DMS53 treated with DMSO at 0.1 percent for 48 hours (cell line): Measurements from ENCODE around the gene SIK2.

ENCODE experiments used
- DNase-seq: peaks from one replicate; lab custom pipeline; 2025; ENCODE audit not compliant: unreplicated experiment; lab: John Stamatoyannopoulos, UW

The SIK2 gene

DNA sequence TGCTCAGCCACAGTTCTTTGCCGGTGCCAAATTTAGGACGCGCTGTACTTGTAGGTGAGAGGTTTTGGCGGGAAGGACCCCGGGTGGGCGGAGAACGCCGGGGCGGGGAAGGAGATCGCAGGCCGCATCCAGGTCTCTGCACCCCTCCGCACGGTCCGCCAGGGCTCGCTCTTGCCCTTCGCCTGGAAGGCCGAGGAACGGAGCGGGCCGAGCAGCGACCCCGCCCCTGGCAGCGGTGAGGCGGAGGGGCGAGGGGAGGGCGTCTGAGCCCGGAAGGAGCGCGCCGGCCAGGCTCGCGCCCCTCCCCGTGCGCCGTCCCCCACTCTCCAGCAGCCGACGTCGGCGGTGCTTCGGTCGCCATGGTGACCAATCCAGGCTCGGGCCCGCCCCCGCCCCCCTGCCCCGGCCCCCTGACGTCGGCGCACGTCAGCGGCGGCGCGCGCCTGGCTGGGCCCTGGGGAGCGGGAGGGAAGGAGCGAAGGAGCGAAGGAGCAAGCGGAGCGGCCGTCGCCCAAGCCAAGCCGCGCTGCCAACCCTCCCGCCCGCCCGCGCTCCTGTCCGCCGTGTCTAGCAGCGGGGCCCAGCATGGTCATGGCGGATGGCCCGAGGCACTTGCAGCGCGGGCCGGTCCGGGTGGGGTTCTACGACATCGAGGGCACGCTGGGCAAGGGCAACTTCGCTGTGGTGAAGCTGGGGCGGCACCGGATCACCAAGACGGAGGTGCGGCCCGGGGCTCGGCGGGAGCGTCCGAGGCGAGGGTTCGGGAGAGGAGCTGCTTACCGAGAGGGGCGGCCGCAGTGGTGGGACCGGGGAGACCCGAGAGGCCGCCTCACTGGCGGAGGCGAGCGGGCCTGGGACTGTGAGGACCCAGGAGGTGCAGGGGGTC lies at the start of gene SIK2:
SIK2 (plus strand) TSS at position 471 of the 886 bp plus-strand sequence; CDS start at position 586, 115 bp downstream.
- DNase-seq: peak; percentile 90

DNA sequence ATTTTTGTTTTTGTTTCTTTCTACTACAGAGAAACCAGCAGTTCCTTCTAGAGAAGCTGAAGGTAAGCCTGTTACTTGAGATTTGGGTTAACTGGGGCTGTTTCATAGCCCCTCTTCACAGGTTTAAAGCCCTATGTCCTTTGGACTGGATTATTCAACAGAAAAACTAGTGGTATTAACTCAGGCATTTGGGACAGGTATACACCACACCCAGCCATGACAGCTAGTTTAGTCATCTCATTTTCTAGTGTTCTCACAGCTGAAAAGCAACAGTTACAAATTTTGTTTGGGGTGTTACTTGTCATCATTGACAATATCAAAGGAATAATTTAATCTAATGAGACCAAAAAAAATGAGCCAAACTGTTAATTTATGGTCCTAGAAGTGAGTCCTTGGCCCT lies 47.7 kb upstream of the SIK2 start:
- no peak for DNase-seq

DNA sequence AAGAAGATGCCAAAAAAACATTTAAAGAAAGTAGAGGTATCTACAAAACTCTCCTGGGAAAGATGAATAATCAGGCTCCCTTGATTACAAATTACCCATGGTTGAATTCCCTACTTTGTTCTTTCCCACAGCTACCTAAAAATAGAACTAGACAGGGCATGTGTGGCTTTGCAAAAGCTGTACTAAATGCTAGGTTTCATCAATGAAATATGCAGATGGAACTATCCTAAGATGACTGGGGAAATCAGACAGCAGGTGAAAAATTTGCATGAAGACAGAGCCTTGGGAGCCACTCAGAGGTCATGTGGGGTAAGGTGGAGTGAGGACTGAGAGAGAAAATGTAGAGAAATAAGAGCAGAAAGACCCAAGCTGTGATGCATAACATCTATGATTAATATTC lies 47.0 kb upstream of the SIK2 start:
- DNase-seq: no peak

DNA sequence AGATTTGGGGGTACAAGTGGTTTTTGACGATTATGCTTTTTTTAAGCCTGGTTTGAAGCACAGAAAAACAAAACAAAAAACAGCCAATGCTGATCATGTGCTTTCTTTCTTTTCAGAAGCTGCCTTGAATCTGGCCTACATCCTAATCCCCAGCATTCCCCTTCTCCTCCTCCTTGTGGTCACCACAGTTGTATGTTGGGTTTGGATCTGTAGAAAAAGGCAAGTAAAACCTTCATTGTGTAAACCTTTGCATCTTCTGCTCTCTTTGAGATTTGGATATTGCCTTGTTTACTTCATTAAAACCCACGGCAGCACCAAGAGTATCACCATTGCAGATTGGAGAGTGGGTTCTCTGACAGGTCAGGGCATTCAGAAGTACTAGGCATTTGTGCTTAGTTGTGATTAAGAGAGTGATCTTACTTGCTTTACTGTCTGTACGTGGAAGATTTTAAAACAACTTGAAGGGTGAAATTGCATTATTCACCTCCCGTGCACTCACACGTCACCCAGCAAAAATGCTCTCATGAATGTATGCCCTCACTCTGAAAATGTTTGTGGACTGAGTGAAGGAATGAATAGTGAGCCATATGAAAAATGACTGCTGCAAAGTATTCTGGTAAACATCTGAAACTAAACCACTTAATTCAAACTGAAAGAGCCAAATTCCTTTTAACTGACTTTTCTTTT lies 44.7 kb upstream of the SIK2 start:
- DNase-seq: no peak

DNA sequence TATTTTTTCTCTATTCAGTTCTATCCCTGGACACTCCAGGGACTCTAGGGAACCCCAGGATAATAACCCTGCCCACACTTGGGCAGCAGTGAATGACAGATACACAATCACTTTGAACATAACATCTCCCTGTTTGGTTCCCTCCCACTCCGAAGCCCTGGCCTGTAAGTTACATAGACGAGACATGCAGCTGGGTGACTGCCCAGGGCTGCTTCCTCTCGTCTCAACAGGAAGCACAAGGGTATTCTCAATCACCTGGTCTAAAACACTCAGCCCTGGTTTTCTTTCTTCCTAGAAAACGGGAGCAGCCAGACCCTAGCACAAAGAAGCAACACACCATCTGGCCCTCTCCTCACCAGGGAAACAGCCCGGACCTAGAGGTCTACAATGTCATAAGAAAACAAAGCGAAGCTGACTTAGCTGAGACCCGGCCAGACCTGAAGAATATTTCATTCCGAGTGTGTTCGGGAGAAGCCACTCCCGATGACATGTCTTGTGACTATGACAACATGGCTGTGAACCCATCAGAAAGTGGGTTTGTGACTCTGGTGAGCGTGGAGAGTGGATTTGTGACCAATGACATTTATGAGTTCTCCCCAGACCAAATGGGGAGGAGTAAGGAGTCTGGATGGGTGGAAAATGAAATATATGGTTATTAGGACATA lies 42.3 kb upstream of the SIK2 start:
- DNase-seq: no peak

DNA sequence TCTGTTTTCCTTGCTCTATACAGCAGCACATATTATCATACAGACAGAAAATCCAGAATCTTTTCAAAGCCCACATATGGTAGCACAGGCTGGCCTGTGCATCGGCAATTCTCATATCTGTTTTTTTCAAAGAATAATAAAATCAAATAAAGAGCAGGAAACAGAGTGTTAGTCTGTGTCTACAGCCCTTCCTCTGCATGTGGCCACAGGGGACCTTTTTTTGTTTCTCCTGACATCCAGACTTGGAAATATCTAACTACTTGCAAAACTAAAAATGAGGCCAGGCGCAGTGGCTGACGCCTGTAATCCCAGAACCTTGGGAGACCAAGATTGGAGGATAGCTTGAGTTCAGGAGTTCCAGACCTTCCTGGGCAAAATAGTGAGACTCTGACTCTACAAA lies 41.4 kb upstream of the SIK2 start:
- no peak for DNase-seq

DNA sequence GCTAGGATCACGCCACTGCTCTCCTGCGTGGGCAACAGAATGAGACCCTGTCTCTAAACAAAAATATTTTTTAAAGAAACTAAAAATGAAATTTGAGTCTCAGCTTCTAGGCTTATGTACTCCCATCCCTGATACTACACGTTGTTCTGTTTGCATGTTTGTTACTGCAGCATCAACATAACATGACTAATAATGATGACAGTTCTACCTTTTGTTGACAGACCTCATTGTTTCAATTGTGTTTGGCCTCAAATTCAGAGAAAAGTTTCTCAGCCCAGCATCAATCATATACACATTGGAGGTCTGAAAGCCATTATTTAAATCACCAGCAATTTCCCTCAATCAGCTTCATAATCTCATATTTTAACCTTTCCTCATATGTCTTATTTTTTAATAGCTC lies 40.9 kb upstream of the SIK2 start:
- DNase-seq: no peak

DNA sequence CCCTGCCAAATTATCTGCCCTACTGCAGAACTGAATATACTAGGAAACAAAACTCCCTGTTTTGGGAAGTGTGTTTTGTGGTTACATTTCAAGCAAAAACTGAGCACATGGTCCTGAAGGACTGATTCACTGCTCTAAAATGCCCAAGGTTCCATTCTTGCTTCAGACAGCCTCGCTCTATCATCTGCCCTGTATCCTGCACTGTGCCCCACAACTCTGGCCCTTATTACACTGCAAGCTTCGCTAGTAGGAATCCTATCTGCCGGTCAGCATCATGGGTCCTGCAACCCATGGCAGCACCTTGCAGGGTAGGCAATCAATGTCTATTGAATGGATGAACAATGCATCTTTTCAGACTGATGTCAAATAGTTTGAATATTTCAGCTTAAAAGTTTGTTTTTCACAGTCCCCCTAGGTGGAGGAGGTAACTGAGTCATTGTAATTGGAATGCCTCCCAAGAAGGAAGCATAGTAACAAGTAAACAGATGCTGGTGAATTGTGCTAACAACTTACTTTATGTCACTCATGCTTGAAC lies 40.4 kb upstream of the SIK2 start:
- DNase-seq: no peak

DNA sequence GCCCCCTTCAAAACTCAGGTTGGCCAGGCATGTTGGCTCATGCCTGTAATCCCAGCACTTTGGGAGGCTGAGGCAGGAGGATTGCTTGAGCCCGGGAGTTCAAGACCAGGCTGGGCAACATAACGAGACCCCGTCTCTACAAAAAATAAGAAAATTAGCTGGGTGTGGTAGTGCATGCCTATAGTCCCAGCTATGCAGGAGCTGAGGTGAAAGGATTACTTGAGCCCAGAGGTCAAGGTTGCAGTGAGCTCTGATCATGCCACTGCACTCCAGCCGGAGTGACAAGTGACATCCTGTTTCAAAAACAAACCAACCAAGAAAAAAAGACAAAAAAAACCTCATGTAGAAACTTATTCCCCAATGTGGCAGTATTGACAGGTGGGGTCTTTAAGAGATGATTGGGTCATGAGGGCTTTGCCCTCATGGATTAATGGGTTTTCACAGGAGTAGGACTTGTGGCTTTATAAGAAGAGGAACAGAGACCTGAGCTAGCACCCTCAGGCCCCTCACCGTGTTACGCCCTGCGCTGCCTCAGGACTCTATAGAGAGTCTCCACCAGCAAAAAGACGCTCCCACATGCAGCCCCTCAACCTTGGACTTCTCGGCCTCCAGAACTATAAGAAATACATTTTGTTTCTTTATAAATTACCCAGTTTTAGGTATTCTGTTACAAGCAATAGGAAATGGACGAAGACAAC lies 39.4 kb upstream of the SIK2 start:
- no peak for DNase-seq

DNA sequence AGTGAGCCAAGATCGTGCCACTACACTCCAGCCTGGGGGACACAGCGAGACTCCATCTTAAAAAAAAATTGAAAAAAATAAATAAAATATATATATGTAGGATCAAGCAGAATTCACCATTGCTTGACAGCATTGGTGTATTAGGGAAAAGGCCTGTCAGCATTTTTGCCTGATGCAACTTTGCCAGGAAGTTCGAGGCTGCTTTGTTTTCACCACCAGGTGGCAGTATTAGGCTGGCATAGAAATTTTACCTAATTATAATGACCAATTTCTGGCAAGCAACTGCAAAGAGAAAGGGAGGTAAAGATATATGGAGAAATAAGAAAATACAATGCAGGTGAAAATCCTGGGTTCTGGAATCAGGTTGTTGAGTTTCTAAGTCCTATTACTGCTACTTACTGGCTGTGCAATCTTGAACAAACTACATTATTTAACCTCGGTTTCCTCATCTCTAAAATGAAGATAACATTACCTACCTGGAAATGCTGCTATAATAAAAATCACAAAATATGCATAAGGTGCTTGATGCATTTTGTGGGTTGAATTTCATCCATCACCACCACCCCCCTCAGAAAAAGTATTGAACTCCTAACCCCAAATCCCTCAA lies 37.0 kb upstream of the SIK2 start:
- peak; percentile 61 for DNase-seq

DNA sequence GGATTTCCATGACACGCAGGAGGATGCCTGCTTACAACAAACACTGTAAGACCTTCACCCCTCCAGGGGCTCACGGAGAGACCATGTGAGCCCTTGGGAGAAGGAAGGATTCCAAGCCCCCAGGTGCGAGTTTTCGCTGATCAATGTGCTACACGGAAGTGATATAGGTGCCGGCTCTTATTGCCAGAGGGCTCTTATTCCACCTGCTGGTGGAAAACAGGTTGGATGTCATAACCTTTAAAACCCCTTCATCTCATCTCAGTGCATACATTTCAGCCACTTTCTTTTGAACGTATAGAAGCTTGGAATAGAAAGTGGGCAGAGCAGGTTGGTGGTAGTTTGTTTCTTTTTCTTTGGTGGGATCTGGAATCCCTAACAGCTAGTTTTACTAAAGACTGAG lies 35.9 kb upstream of the SIK2 start:
- no peak for DNase-seq

DNA sequence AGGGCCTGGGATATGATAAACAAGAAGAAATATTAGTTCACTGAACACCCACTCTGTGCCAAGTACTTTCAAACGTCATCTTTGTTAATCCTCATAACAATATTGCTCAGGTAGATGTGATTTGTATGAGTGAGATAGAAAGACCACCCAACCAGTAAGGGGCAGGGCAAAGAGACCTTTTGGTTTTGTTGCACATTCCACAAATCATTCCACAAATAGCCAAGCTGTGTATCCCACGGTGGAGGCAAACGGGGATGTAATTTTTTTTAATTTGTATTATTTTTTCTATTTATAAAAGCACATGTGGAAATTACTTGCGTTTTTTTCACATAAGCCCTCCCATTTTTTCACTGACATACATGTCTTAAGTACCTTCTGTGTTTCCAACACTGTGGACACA lies 32.8 kb upstream of the SIK2 start:
- no peak for DNase-seq

DNA sequence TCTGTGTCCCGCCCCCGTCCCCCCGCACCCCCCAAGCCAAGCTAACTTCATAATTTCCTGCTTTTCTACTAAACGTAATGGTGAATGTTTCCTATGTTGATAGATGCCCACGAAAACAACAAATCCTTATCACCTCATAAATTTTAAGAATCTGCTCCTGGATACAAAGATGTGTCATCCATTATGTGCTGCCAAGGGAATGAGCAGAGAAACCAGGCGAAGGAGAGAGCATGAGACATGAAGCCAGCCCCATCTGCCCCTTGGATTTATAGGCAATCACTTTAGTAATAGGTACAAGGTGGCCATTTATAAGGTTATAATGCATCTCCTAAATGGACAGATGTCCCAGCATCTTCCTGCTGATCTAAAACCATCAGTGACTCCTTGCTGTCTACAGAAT lies 31.5 kb upstream of the SIK2 start:
- DNase-seq: no peak

DNA sequence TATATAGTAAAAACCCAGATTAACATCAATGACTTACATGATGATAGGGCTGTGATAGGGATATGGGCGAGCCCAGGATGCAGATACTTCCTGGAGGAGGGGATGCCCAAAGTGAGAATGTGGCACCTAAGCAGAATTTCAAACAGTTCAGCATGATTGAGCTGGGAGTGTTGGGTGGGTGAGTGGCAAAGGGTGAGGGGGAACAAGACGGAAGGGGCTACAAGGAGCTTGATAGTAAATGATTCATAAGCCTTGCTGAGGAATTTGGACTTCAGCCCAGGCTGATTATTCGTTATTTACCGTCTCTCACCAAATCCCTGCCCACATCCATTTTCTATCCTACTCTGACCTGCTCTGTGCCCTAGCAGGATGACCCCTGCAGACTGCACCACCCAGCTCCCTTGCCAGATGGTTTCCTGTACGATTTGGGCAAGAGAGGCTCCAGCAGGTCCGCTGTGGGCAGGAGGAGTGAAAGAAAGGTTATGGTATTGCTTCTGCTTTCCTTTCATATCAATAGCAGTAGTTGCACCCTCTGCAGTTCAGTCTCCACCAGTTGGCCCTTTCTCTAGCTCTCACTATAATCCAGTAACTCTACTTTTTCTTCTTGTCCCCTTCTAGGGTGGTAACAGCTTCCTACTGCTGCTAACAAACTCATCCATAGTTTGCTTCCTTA lies 30.3 kb upstream of the SIK2 start:
- DNase-seq: no peak

DNA sequence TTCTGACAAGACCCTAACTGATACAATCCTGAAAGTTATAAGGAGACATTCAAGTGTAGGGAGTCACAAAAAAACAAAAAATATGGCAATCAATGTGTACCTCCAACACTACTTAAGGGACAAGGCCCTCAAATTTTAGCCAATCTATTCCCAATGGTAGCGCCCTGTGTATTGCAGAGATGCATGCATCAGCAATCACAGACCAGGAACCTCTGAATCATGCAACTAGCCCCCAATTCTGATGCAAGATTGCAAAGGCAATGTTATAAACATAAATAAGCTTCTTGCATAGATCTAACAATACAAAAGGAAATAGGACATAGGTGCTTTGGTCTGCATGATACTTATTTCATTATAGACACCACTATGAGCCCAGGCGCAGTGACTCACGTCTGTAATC lies 29.7 kb upstream of the SIK2 start:
- no peak for DNase-seq

DNA sequence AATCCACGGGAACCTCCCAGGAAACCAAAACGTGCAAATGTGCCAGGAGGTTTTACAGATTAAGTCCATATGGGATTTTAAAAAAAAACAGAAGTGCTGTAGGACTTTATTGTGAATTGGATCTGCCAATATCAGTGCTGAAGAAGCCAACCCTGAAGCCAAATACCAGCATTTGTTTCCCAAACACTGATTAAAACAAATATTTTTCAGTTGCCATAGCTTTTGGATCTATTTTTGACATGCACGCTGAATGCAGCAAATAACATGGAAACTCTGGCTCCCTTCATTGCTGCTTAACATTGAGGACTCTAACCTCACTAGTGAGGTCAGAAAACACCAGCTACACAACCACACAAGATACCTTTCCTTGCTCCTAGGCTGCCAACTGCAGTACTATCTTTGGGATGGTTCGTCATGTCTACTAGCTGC lies 28.4 kb upstream of the SIK2 start:
- no peak for DNase-seq

DNA sequence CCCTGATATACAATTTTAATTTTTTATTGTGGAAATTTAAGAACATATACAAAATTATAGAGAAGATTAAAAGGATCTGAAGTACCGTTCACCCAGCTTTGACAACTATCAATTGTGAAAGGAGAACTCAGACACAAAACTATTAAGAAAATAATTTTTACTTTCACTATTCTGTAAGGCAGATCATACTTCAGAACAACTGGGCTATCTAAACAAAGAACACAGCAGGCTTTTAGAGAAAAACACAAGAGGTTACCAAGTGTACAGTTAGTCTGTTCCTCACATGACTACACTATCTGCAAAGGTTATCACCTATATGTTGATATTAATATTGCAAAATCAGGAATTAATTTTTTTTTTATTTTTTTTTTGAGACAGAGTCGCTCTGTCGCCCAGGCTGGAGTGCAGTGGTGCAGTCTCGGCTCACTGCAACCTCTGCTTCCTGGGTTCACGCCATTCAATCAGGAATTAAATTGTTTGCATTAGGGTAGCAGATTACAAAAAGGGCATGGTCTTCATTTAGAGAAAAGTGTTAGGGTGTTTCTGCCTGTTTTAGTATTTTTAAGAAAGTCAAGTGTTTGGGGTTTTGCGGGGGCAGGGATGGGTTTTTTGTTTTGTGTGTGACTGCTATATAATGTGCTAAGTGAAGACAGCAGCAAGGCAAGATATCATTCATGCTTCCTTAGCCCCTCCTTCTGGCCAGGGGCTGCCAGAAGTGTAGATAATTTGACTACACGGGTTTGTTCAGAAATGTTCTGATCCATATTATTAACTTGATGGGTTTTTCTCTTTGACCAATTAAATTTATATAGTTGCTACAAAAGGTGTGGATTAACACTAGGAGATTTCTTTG lies 27.6 kb upstream of the SIK2 start:
- no peak for DNase-seq

DNA sequence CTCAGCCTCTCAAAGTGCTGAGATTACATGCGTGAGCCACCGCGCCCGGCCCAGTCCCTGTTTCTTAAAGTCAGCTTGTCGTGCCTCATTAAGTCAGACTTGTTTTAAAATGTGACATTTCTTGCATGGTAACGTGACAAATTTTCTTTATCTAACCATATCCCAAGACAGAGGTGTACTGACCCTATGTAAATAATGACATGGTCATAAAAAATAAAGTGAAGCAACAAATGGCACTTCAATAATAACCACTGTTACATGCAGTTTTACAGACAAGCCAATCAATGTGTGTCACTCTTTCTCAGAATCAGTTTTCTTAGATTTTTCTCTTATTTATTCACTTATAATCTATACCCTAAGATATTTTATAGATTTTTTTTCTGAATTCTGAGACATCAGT lies 26.5 kb upstream of the SIK2 start:
- DNase-seq: no peak

DNA sequence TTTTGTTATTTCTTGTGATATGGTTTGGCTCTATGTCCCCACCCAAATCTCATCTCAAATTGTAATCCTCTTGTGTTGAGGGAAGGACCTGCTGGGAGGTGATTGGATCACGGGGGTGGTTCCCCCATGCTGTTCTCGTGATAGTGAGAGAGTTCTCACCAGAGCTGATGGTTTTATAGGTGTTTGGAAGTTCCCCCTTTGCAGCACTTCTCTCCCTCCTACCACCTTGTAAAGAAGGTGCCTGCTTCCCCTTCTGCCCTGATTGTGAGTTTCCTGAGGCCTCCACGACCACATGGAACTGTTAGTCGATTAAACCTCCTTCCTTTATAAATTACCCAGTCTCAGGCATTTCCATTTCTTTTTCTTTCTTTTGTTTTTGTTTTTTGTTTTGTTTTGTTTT lies 24.4 kb upstream of the SIK2 start:
- DNase-seq: no peak
